GM21737 (cell line): Measurements from ENCODE around the gene AP2B1.
A peak's percentile ranks its signal among the peaks of the same experiment; 100 is the strongest.
"Not testable (repeated sequence)": the region's sequence is repeated elsewhere in the genome, so short reads cannot be mapped to it uniquely, and the experiment has no call there.

Experiments used
- ATAC-seq: cut with Tn5 transposase; IDR thresholded peaks from one replicate; pipeline ENCODE4 v1.9.1; 2021; ENCODE audit warnings: mild to moderate bottlenecking, moderate library complexity; ENCODE audit not compliant: unreplicated experiment

AP2B1 gene

GRCh38 chr17:35743626-35744328 is 156.7 kb downstream of the AP2B1 start:
- ATAC-seq, result no peak

- no peak for ATAC-seq
Observed at GRCh38 chr17:35744830-35745229, 157.7 kb downstream of the AP2B1 start.

DNA sequence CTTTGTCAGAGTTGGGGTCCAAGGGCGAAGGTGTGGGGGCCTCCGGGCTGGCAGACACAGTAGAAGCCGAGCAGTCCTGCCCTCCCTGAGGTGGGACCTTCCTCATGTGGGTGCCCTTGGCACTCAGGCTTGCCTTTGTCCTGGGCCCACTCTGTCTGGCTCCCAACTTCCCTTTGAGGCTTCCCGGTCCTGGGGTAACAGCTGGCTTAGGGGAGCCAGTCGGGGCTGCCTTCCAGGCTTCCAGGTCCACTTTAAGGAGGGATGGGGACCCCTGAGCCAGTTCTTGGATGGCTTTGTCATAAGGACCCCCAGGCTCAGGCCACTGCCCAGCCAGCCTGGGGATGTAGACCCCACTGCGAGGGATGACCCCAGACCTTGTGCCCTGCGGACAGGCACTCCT is 158.1 kb downstream of the AP2B1 start:
- ATAC-seq, result no peak

GRCh38 chr17:35745749-35746320 is 158.7 kb downstream of the AP2B1 start:
- ATAC-seq, result no peak

- no peak for ATAC-seq
Observed at GRCh38 chr17:35747540-35748017, 160.5 kb downstream of the AP2B1 start.

DNA sequence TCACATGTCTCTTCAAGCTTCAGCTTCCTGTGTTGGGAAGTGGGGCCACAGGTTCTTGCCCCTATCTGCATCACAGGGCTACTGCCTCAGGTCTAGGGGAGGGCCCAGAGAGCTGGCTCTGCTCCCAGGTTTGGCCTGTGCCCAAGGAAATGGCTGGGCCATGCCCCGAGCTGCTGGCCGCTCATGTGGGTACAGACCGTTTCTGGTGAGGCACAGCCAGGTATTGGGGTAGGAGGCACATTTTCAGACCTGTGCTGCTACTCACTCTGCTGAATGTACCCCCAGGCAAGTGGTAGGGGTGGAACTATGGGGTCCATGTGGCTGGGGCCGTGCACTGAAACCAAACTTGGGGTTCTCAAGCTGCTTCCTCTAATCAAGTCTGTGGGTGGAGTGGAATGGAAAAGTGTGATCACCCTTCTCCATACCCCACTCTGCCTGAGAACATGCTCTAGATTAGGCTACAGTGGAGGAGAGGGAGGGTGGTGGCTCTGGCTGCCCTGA is 161.3 kb downstream of the AP2B1 start:
- ATAC-seq, result no peak

DNA sequence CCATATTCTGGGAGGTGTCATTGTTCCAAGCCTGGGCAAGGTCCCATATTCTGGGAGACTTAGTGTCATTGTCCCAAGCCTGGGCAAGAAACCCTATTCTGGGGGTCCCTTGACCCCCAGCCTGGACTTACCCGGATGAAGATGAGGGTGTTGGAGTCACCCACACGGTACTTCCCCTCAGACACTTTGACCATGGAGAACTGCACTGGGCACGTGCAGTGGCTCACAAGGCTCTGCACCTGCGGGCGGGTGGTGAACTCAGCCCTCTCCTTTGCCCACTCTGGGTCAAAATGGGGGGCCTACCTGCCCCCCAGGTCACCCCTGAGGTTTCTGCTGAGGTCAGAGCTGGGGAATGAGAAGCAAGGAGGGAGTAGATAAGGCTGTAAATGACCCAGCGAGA is 161.9 kb downstream of the AP2B1 start:
- no peak for ATAC-seq

- no peak for ATAC-seq
Observed at GRCh38 chr17:35749560-35750412, 162.7 kb downstream of the AP2B1 start.

- no peak for ATAC-seq
Observed at GRCh38 chr17:35750526-35751395, 163.6 kb downstream of the AP2B1 start.

GRCh38 chr17:35751541-35751940 is 164.4 kb downstream of the AP2B1 start:
- ATAC-seq, result not testable (repeated sequence)

DNA sequence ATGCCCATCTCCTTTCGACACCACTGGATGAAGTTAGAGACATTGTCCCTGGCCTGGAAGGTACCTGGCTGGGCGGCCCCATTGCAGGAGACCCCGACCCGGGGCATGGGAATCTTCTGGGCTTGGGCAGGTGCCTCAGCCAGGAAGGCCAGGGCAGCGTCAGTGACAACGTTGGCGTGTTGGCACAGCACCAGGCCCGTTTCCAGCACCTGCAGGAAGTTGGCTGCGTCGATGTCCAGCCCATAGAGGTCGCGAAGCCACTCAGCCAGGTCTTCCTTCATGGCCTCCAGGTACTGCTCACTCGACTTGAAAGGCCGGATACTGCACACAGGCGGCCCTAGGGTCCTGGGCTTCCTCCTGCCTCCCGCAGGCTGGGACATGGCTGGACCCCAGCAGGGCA is 165.3 kb downstream of the AP2B1 start:
- no peak for ATAC-seq

- no peak for ATAC-seq
Observed at GRCh38 chr17:35752945-35753764, 166.0 kb downstream of the AP2B1 start, which contains the start of gene GAS2L2. GAS2L2 (minus strand) TSS chr17:35753239; CDS start chr17:35752850, 389 bp downstream.

DNA sequence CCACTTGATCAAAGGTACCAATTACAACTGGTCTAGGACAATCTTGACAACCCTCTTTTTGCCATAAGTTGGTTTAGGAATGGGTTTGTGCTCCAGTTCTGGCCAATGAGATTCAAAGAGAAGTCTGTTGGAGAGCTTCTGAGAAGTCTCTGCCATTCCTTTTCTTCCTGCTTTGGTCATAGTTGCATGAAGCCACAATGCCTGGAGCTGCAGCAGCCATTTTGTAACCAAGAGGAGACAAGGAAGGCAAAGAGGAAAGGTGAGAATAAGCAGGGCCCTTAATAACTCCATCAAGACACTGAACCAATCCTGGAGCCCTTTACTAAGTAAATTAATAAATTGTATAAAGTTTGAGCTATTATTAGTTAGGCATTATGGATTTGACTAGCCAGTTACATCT is 170.1 kb downstream of the AP2B1 start:
- ATAC-seq, result no peak

DNA sequence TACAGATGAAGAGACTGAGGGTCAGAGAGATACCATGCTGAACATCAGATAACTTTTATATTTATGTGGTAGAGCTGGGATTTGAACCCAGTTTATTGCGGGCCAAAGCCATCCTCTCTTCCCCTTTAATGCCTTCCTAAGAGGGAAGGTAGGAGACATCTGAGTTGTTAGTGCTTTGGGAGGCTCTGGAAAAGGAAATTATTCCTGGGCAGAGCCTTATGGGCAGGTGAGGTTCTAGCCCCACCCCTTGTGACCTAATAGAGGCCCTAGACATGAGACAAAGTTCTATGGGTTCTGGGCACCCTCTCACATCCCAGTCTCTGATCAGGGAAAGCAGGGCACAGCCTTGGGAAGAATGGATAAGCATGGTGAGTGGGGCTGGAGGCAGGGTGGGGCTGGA is 173.5 kb downstream of the AP2B1 start, which contains the start of gene C17orf50:
Gene C17orf50 (plus strand): TSS at position 301 of the 400 bp plus-strand sequence. CDS start 55 bp downstream, at position 356.
- ATAC-seq, result no peak

DNA sequence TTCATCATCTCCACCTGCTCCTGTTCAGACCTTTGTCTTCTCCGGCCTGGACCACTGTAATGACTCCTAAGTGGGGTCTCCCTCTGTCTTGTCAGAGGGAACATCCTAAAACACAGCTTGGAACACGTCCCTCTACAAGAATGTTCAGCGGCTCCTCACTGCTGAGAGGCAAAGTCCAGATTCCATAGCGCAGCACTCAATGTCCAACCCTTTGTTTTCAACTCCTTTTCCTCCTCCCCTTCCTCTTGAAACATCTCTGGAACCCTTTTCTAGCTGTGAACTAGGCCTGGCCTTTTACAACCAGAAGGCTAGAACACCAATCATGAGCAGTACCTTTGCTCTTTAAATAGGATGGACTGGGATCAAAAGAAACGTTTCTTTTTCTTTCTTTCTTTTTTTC is 174.5 kb downstream of the AP2B1 start:
- ATAC-seq, result no peak

DNA sequence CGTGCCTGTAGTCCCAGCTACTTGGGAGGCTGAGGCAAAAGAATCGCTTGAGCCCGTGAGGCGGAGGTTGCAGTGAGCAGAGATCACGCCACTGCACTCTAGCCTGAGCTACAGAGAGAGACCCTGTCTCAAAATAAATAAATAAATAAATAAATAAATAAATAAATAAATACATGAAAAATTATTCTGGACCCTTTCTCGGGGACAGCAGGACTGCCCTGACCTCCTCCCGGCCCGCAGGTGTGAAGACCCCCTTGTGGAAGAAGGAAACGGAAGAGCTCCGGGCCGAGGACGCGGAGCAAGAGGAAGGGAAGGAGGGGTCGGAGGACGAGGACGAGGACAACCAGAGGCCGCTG is 176.6 kb downstream of the AP2B1 start:
- no peak for ATAC-seq

DNA sequence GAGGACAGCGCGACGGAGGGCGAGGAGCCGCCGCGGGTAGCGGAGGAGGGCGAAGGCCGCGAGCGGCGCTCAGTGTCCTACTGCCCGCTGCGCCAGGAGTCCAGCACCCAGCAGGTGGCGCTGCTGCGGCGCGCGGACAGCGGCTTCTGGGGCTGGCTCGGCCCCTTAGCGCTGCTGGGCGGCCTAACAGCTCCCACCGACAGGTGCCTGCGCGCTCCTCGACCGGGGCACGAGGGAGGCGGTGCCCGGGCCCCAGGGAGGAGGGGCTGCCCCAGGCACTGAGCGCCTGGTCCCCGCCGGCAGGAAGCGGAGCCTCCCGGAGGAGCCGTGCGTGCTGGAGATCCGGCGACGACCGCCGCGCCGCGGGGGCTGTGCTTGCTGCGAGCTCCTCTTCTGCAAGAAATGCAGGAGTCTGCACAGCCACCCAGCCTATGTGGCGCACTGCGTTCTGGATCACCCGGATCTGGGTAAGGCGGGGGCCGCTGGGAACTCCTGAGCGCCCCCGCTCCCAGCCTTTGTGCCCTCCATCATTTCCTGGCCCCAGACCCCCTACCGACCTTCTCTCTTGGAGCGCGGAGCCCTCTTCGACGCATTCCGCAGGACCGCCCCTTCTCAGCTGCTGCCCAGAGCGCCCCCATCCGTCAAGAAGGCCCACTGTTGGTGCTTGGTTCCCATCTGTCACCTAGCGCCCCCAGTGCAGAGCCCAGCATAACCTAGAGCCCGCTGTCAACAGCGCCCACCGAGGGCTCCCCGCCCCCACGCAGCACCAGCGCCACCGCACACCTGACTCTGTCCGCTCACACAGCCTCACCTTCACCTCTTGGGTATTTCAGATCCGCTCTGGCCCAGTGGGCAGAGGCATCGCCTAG is 177.2 kb downstream of the AP2B1 start:
- peak; percentile 81 for ATAC-seq

- no peak for ATAC-seq
Observed at GRCh38 chr17:35765086-35765710, 178.1 kb downstream of the AP2B1 start.
